Vagina (tissue), 2 donors: ENCODE data around the gene HSDL2.

Experiments used
- CTCF ChIP-seq, 3 experiments: fragments of 450-650 bp in 2 of 3; fragments of 200-600 bp in 1 of 3; sonication (generic) in 1 of 3; IDR thresholded peaks; one replicate each; pipeline ENCODE4 v1.5.1; 2017 to 2019; ENCODE audit warnings: antibody characterized with exemption in 3 of 3, mild to moderate bottlenecking in 2 of 3, moderate library complexity in 2 of 3
- POLR2A ChIP-seq, 2 donors: fragments of 450-650 bp; IDR thresholded peaks; one replicate each; pipeline ENCODE4 v1.6.1; 2017; ENCODE audit warnings: antibody characterized with exemption in 2 of 2, mild to moderate bottlenecking in 2 of 2, moderate library complexity in 2 of 2
- POLR2AphosphoS5 ChIP-seq, 2 donors: sonication (generic); formaldehyde crosslinking; IDR thresholded peaks; one replicate each; pipeline ENCODE4 v1.9.0; 2017; ENCODE audit warnings: antibody characterized with exemption in 2 of 2, mild to moderate bottlenecking in 2 of 2, low read depth in 1 of 2; ENCODE audit not compliant: insufficient read depth in 1 of 2

- TF ChIP-seq CTCF (IDR thresholded peaks at IDR 0.05) (no peak), POLR2AphosphoS5 (IDR thresholded peaks at IDR 0.05; ENCODE audit: insufficient read depth in 1 of 2, low read depth in 1 of 2) (no peak), POLR2A (IDR thresholded peaks at IDR 0.05) (no peak)
These were observed 66.6 kb downstream of the HSDL2 start for GRCh38 chr9:112446526-112446925.
